HFF-Myc (cell line): ENCODE data around the gene EMB.
"Not testable (repeated sequence)": the region's sequence is repeated elsewhere in the genome, so short reads cannot be mapped to it uniquely, and the experiment has no call there.

Source experiments
- DNase-seq: peaks from one replicate; pipeline ENCODE4 v3.0.0-alpha.2; 2011; ENCODE audit warnings: low read depth; ENCODE audit errors: extremely low read depth
- H3K4me3 ChIP-seq: replicated peaks from 2 replicates; pipeline ENCODE4 v1.5.1; 2011; ENCODE audit warnings: low read depth, mild to moderate bottlenecking, control low read depth, low read length
- CTCF ChIP-seq: IDR thresholded peaks from 2 replicates; pipeline ENCODE4 v1.5.1; 2012; ENCODE audit warnings: mild to moderate bottlenecking, low read depth, low read length, control low read depth; ENCODE audit errors: missing control alignments

Gene EMB, protein sequence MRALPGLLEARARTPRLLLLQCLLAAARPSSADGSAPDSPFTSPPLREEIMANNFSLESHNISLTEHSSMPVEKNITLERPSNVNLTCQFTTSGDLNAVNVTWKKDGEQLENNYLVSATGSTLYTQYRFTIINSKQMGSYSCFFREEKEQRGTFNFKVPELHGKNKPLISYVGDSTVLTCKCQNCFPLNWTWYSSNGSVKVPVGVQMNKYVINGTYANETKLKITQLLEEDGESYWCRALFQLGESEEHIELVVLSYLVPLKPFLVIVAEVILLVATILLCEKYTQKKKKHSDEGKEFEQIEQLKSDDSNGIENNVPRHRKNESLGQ

DNA sequence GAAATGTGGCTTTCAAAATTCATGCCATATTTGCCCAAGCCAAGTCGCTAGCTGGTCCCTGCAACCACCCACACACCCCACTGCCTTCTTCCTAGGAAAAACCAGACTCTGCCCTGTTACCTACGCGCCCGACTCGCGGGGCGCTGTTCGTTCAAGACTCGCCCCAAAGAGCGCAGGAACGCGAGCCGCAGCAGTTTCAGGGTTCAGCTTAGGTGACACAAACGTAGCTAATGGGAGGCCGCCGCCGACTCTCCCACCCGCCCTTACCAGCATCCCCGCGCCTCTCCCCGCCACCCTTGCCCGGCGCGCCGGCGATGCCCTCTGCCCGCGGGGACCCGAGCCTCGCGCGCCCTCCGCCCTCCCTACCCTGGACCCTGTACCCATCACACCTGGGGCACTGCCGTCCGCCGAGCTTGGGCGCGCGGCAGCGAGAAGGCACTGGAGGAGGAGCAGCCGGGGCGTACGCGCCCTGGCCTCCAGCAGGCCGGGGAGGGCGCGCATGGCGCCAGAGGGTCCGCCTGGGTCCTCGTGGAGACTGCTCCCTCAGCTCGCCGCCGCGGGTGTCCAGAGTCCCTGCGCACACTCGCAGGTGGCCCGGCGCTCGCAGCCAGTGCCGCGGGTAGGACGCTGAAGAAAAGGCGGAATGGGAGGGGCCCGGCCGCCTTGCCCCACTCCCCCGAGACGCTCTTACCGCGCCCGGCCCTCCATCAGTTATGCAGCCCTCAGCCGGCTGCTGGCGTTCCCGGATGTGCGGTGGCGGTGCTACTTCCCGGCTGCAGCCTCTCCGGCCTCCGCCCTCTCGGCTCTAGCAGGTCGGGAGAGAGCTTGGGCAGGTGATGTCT lies at the start of gene EMB:
TSS of gene EMB (minus strand) at position 638 of the 842 bp plus-strand sequence. CDS start at position 501, 137 bp downstream.
- TF ChIP-seq CTCF = peak; percentile 3
- no peak for DNase-seq
- peak within 1 kb of the TSS; percentile 54 for H3K4me3 ChIP-seq

DNA sequence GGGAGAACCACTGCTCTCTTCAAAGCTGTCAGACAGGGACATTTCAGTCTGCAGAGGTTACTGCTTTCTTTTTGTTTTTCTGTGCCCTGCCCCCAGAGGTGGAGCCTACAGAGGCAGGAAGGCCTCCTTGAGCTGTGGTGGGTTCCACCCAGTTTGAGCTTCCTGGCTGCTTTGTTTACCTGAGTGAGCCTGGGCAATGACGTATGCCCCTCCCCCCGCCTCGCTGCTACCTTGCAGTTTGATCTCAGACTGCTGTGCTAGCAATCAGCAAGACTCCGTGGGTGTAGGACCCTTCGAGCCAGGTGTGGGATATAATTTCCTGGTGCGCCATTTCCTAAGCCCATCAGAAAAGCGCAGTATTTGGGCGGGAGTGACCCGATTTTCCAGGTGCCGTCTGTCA lies 48.4 kb upstream of the EMB start:
- DNase-seq, H3K4me3 ChIP-seq: not testable (repeated sequence)

GRCh38 chr5:50478790-50479189 lies 37.7 kb upstream of the EMB start:
- not testable (repeated sequence) for DNase-seq, H3K4me3 ChIP-seq

DNA sequence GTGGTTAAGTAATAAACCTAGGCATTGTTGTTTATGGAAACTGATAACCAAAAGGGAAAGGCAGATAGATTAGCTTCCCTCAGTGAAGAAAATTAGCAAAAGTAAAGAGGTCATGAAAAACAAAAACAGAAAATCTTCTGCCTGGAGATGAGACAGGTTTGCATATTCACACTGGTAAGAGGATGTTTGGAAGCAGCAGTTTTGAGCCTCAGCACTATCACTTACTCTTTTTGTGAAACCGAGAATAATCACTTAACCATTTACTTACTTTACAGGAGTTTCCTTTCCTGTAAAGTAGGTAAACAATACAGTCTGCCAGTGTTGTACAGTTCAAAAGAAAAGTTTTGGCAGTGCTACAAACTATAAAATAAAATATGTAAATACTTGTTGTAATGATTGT lies 35.5 kb upstream of the EMB start:
- DNase-seq = no peak
- H3K4me3 ChIP-seq = no peak overlapping the region
- TF ChIP-seq CTCF = no peak

GRCh38 chr5:50465015-50465414 lies 23.9 kb upstream of the EMB start:
- not testable (repeated sequence) for DNase-seq, H3K4me3 ChIP-seq

DNA sequence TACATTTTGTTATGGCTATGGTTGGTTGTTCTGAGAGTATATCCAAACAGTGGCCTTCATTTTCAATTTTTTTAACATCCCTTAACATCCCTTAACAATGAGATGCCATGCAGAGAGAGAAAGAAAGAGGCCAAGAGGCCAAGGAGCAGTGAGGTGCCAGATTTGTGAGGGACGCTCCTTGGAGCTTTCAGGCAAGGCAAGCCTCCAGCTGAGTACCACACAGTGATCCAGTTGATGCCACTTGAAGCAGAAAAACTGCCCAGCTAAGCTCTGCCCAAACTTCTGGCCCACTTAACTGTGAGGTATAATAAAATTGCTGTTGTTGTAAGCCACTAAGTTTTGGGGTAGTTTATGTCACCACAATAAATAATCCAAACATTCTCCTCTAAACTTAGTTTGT lies 22.6 kb upstream of the EMB start:
- DNase-seq = no peak
- H3K4me3 ChIP-seq = no peak overlapping the region
- TF ChIP-seq CTCF = no peak

GRCh38 chr5:50463047-50463446 lies 22.0 kb upstream of the EMB start:
- no peak overlapping the region for H3K4me3 ChIP-seq
- no peak for DNase-seq
- no peak for TF ChIP-seq CTCF

GRCh38 chr5:50462579-50462978 lies 21.5 kb upstream of the EMB start:
- not testable (repeated sequence) for DNase-seq, H3K4me3 ChIP-seq

GRCh38 chr5:50458372-50458771 lies 17.3 kb upstream of the EMB start:
- not testable (repeated sequence) for H3K4me3 ChIP-seq

DNA sequence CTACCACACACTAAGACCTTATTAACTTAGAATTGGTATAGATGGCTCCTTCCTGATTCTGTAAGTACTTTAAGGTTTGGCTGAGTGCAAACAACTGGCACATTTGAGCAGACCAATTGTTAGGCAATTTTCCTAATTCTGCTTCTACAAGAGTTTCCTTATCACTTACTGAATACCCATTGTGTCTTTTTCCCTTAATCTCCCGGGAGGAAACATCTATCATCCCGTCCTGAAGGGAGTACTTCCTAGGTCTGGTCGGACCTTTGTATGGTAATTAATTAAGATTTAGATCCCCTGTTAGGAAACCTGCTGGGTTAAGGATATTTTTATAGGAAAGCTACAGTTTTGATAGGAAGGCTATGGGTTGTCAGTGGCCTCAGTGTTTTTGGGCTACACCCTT lies 8.2 kb upstream of the EMB start:
- DNase-seq, H3K4me3 ChIP-seq: not testable (repeated sequence)

More at GRCh38 chr5:50458372-50458771, 17.3 kb upstream of the EMB start:
- not testable (repeated sequence) for DNase-seq
